MM.1S (cell line): ENCODE data around the gene FBXL13.

Experiments
- EZH2 ChIP-seq: fragments of 300-600 bp; sonication (generic); optimal IDR thresholded peaks from 2 replicates; pipeline ENCODE3; 2017; ENCODE audit warnings: low read depth, mild to moderate bottlenecking, antibody characterized with exemption, low read length, mixed read lengths
- TF ChIP-seq, protein P1 (sequence below): fragments of 300-600 bp; sonication (generic); IDR thresholded peaks from 2 replicates; pipeline ENCODE4 v1.5.1; 2016; ENCODE audit warnings: antibody characterized with exemption, low read length, mixed read lengths

DNA sequence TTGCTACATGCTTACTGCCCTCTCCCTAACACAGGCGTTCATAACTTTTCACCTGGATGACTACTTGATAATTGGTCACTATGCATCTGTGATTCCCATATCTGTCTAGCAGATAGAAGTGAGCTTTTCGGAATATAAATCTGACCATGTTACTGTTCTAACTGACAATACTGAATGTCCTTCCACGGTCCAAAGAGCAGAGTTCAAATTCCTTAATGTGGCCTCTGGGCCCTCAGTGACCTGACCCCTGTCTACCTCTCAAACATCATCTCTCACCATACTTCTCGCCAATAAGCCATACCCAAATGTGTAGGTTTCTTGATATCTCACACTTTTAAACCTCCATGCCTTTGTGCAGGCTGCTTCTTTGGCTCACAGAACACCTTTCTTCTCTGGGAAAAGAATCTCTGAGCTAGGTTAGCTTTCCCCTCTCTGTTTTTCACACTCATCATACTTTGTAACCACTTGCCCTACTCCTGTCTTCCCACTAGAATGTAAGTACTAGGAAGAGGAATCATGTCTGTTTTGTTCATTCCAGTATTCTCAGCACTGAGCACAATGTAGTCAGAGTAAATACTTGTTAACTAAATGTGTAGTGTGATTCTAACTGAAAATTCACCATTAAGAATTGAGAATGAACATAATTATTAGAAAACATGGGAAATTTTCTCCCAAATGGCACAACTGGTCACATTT is 201.0 kb downstream of the FBXL13 start:
- TF ChIP-seq, protein P1, sequence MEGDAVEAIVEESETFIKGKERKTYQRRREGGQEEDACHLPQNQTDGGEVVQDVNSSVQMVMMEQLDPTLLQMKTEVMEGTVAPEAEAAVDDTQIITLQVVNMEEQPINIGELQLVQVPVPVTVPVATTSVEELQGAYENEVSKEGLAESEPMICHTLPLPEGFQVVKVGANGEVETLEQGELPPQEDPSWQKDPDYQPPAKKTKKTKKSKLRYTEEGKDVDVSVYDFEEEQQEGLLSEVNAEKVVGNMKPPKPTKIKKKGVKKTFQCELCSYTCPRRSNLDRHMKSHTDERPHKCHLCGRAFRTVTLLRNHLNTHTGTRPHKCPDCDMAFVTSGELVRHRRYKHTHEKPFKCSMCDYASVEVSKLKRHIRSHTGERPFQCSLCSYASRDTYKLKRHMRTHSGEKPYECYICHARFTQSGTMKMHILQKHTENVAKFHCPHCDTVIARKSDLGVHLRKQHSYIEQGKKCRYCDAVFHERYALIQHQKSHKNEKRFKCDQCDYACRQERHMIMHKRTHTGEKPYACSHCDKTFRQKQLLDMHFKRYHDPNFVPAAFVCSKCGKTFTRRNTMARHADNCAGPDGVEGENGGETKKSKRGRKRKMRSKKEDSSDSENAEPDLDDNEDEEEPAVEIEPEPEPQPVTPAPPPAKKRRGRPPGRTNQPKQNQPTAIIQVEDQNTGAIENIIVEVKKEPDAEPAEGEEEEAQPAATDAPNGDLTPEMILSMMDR, result no peak
- TF ChIP-seq EZH2, result no peak
